Stomach (tissue), 4 donors: ENCODE data around the gene STRADA.

Experiments used
- EP300 ChIP-seq: sonication (generic); formaldehyde crosslinking; IDR thresholded peaks from one replicate; pipeline ENCODE4 v1.6.1; 2017; ENCODE audit warnings: antibody characterized with exemption
- POLR2A ChIP-seq, 4 donors: fragments of 450-650 bp; IDR thresholded peaks; one replicate each; pipeline ENCODE4 v1.6.1; 2016; ENCODE audit warnings: antibody characterized with exemption in 4 of 4, control low read depth in 2 of 4, mild to moderate bottlenecking in 1 of 4, moderate library complexity in 1 of 4
- POLR2AphosphoS5 ChIP-seq, 3 donors: sonication (generic); formaldehyde crosslinking; IDR thresholded peaks; one replicate each; pipeline ENCODE4 v1.6.1; 2016; ENCODE audit warnings: antibody characterized with exemption in 3 of 3
- TF ChIP-seq, protein P1 (sequence below), 7 experiments: fragments of 450-650 bp in 4 of 7; fragments of 200-600 bp in 3 of 7; sonication (generic) in 3 of 7; IDR thresholded peaks; one replicate each; pipeline ENCODE4 v1.5.1; 2016 to 2019; ENCODE audit warnings: antibody characterized with exemption in 7 of 7, control low read depth in 2 of 7, mild to moderate bottlenecking in 1 of 7

DNA sequence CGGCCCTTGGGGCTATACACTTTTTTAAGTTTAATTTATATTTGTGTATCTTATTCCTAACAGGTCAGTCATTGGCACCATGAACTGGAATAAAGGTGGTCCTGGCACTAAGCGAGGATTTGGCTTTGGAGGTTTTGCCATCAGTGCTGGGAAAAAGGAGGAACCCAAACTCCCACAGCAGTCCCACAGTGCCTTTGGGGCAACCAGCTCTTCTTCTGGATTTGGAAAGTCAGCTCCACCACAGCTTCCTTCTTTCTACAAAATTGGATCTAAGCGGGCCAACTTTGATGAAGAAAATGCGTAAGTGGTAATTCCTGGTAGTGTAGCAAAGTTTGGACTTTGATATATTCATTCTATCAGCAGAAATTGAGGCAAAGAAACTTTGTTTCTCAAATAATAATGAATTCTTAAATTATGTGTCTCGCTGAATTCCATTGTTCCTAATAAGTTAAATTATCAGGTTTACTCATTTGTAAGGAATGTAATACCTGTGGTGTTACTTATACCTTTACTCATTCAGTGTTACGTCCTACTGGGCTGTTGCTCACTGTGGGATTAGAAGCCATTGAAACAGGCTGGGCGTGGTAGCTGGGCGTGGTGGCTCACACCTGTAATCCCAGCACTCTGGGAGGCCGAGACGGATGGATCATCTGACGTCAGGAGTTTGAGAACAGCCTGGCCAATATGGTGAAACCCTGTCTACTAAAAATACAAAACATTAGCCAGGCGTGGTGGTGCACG lies 45.5 kb upstream of the STRADA start:
- TF ChIP-seq, protein P1, sequence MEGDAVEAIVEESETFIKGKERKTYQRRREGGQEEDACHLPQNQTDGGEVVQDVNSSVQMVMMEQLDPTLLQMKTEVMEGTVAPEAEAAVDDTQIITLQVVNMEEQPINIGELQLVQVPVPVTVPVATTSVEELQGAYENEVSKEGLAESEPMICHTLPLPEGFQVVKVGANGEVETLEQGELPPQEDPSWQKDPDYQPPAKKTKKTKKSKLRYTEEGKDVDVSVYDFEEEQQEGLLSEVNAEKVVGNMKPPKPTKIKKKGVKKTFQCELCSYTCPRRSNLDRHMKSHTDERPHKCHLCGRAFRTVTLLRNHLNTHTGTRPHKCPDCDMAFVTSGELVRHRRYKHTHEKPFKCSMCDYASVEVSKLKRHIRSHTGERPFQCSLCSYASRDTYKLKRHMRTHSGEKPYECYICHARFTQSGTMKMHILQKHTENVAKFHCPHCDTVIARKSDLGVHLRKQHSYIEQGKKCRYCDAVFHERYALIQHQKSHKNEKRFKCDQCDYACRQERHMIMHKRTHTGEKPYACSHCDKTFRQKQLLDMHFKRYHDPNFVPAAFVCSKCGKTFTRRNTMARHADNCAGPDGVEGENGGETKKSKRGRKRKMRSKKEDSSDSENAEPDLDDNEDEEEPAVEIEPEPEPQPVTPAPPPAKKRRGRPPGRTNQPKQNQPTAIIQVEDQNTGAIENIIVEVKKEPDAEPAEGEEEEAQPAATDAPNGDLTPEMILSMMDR (IDR thresholded peaks at IDR 0.05), result no peak
- TF ChIP-seq POLR2AphosphoS5 (IDR thresholded peaks at IDR 0.05), result no peak
- TF ChIP-seq EP300, result no peak
- no peak for TF ChIP-seq POLR2A (IDR thresholded peaks at IDR 0.05)
